ENCODE measurements around the gene PRUNE2.

Gene PRUNE2

DNA sequence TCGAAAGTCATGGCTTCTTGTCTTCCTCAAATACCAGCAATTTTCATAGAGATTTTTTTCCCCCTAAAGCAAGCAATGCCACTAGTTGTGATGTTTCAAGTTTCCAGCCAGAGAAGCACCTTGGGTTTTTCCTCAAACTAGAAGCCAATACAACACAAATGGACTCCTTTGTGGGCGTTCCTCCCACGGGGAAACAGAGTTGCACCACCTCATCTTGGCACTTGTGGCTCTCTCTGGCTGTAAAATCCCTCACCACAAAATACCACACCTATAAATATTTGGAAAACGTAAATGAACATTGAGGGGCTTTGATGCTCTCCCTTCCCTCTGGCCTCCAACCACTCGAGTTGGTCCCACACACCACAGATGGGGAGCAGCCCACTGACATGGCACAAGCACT lies 208.8 kb downstream of the PRUNE2 start:
- H3K27me3 ChIP-seq (ENCODE audit: insufficient read depth, low read length) = peaks cover 5% of the 10 kb centered on the region; the same call in 1 of the 2 replicates
- no peaks in the 10 kb centered on the region for H3K9me3 ChIP-seq (ENCODE audit: insufficient read depth, low read depth, low read length)
- peaks cover 15% of the 10 kb centered on the region; the same call in 1 of the 2 replicates for H3K4me1 ChIP-seq (ENCODE audit: insufficient read depth, low read length)
- 88% methylated on average over 5 of the region's 5 CpGs for WGBS
- H3K4me3 ChIP-seq (ENCODE audit: low read length) = no peak overlapping the region
- no peaks in the 10 kb centered on the region for H3K36me3 ChIP-seq (ENCODE audit: insufficient read depth, low read length)
- H3K27ac ChIP-seq (ENCODE audit: low read depth, low read length) = no peak overlapping the region
- H3K9ac ChIP-seq (ENCODE audit: low read depth, low read length) = no peak overlapping the region

DNA sequence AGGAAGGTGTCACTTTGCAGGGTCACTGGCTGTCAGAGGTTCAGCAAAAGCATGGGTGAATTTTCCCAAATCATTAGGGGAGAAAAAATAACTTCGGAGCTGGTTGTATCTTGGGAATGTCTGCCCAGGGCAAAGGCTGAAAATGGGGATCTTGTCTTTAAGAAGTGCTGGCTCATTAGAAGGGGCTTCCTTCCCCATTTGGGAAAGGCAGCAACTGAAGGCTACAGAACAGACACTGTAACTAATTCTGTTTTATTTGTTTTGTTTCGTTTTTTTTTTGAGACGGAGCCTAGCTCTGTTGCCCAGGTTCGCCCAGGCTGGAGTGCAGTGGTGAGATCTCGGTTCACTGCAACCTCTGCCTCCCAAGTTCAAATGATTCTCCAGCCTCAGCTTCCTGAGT lies 212.0 kb downstream of the PRUNE2 start:
- no peak overlapping the region for H3K9ac ChIP-seq (ENCODE audit: low read depth, low read length)
- no peak overlapping the region for H3K4me3 ChIP-seq (ENCODE audit: low read length)
- no peak overlapping the region for H3K27ac ChIP-seq (ENCODE audit: low read depth, low read length)
- H3K27me3 ChIP-seq (ENCODE audit: insufficient read depth, low read length) = peaks cover 34% of the 10 kb centered on the region
- H3K9me3 ChIP-seq (ENCODE audit: insufficient read depth, low read depth, low read length) = no peaks in the 10 kb centered on the region
- WGBS = 91% methylated on average over 5 of the region's 5 CpGs
- no peaks in the 10 kb centered on the region for H3K36me3 ChIP-seq (ENCODE audit: insufficient read depth, low read length)
- peaks cover 21% of the 10 kb centered on the region; the same call in 1 of the 2 replicates for H3K4me1 ChIP-seq (ENCODE audit: insufficient read depth, low read length)

DNA sequence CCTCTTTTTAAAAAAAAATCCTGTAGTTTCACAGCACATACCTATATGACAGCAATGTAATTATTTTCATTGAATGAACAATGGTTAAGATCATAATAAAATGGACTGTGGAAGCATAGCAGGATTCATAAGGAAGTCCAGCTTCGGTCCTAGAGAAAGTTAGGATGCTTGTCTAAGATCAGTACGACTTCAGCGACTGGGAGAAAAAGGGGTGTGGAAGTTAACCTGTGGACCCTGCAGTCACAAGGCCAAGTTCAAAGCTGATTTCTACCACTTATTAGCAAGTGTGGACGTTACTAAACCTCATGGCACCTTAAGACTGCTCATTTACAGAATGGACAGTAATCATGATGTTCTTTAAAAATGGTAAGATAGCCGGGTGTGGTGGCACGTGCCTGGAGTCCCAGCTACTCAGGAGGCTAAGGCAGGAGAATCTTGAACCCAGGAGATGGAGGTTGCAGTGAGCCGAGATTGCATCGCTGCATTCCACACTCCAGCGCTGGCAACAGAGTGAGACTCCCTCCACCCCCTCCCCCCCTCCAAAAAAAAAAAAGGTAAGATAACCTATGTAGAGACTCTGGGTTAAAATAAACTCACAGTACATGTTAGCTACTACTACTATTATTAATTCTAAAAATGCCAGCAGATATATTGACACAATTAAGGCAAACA lies 213.3 kb downstream of the PRUNE2 start:
- 84% methylated on average over 8 of the region's 9 CpGs for WGBS
- H3K4me3 ChIP-seq (ENCODE audit: low read length) = no peak overlapping the region

GRCh38 chr9:76691517-76692313 lies 214.2 kb downstream of the PRUNE2 start:
- 12% methylated on average over 11 of the region's 13 CpGs for WGBS
- H3K9ac ChIP-seq (ENCODE audit: low read depth, low read length) = 0 out of 2 replicates have a peak overlapping the region, but pooled peaks have one; percentile 13

More for the DNA sequence above, 213.3 kb downstream of the PRUNE2 start:
- Histone ChIP-seq H3K27me3 (ENCODE audit: insufficient read depth, low read length) (peaks cover 39% of the 10 kb centered on the region), H3K9ac (ENCODE audit: low read depth, low read length) (no peak overlapping the region), H3K36me3 (ENCODE audit: insufficient read depth, low read length) (no peaks in the 10 kb centered on the region), H3K27ac (ENCODE audit: low read depth, low read length) (no peak overlapping the region), H3K9me3 (ENCODE audit: insufficient read depth, low read depth, low read length) (no peaks in the 10 kb centered on the region), H3K4me1 (ENCODE audit: insufficient read depth, low read length) (peaks cover 21% of the 10 kb centered on the region; the same call in 1 of the 2 replicates)

GRCh38 chr9:76690973-76691370 lies 214.9 kb downstream of the PRUNE2 start:
- H3K9me3 ChIP-seq (ENCODE audit: insufficient read depth, low read depth, low read length) = no peaks in the 10 kb centered on the region
- peaks cover 39% of the 10 kb centered on the region for H3K27me3 ChIP-seq (ENCODE audit: insufficient read depth, low read length)
- H3K27ac ChIP-seq (ENCODE audit: low read depth, low read length) = no peak overlapping the region
- peaks cover 21% of the 10 kb centered on the region; the same call in 1 of the 2 replicates for H3K4me1 ChIP-seq (ENCODE audit: insufficient read depth, low read length)
- no peaks in the 10 kb centered on the region for H3K36me3 ChIP-seq (ENCODE audit: insufficient read depth, low read length)
- no peak overlapping the region for H3K9ac ChIP-seq (ENCODE audit: low read depth, low read length)
- H3K4me3 ChIP-seq (ENCODE audit: low read length) = no peak overlapping the region
- WGBS = 84% methylated on average over 5 of the region's 5 CpGs

More at GRCh38 chr9:76691517-76692313, 214.2 kb downstream of the PRUNE2 start:
- Histone ChIP-seq H3K27ac (ENCODE audit: low read depth, low read length) (no peak overlapping the region), H3K36me3 (ENCODE audit: insufficient read depth, low read length) (no peaks in the 10 kb centered on the region), H3K4me1 (ENCODE audit: insufficient read depth, low read length) (peaks cover 21% of the 10 kb centered on the region; the same call in 1 of the 2 replicates), H3K9me3 (ENCODE audit: insufficient read depth, low read depth, low read length) (no peaks in the 10 kb centered on the region), H3K4me3 (ENCODE audit: low read length) (peak overlapping the region; percentile 58), H3K27me3 (ENCODE audit: insufficient read depth, low read length) (peaks cover 39% of the 10 kb centered on the region)

GRCh38 chr9:76690246-76690972 lies 215.5 kb downstream of the PRUNE2 start:
- H3K4me3 ChIP-seq (ENCODE audit: low read length) = no peak overlapping the region
- H3K27me3 ChIP-seq (ENCODE audit: insufficient read depth, low read length) = peaks cover 39% of the 10 kb centered on the region
- WGBS = 80% methylated on average over 1 of the region's 1 CpG
- H3K27ac ChIP-seq (ENCODE audit: low read depth, low read length) = no peak overlapping the region
- H3K9ac ChIP-seq (ENCODE audit: low read depth, low read length) = no peak overlapping the region
- no peaks in the 10 kb centered on the region for H3K36me3 ChIP-seq (ENCODE audit: insufficient read depth, low read length)
- H3K9me3 ChIP-seq (ENCODE audit: insufficient read depth, low read depth, low read length) = no peaks in the 10 kb centered on the region
- peaks cover 21% of the 10 kb centered on the region; the same call in 1 of the 2 replicates for H3K4me1 ChIP-seq (ENCODE audit: insufficient read depth, low read length)

DNA sequence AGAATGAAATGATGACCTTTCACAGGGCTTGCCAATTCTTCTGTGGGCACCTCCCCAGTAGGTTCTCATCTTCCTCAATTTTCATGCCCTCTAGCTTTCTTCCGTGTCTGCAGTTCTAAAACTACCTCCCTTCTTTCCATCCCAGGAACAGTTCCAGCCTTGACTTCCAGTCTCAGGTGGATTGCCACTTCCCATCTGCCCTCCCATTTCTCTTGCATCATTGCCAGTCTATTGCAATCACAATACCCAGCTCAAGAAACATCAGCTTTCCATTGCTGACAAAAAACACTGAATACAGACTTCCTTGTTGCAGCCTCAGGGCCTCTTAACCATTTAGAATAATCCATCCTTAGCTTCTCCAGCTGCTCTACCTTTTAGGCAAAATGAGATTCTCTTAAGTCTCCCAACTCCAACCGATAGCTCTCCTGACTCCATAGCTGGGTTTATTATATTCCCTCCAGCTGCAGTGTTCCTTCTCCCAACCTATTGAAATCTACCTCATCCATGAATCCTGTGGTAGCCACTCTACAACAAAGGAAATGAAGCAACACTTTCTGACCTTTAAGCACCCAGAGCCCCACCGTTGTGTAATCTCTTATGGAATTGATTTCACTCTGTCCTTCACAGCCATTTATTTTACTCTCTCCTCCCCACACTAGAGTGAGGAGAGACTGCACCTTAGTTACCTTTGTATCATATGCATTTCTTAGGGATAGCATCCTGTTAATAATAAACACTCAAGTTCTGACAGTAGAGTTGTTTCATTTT lies 217.3 kb downstream of the PRUNE2 start:
- peaks cover 21% of the 10 kb centered on the region; the same call in 1 of the 2 replicates for H3K4me1 ChIP-seq (ENCODE audit: insufficient read depth, low read length)
- H3K27me3 ChIP-seq (ENCODE audit: insufficient read depth, low read length) = peaks cover 39% of the 10 kb centered on the region
- no peak overlapping the region for H3K27ac ChIP-seq (ENCODE audit: low read depth, low read length)
- H3K36me3 ChIP-seq (ENCODE audit: insufficient read depth, low read length) = no peaks in the 10 kb centered on the region
- WGBS = 93% methylated on average over 3 of the region's 3 CpGs
- H3K9me3 ChIP-seq (ENCODE audit: insufficient read depth, low read depth, low read length) = no peaks in the 10 kb centered on the region
- H3K4me3 ChIP-seq (ENCODE audit: low read length) = no peak overlapping the region
- H3K9ac ChIP-seq (ENCODE audit: low read depth, low read length) = no peak overlapping the region

DNA sequence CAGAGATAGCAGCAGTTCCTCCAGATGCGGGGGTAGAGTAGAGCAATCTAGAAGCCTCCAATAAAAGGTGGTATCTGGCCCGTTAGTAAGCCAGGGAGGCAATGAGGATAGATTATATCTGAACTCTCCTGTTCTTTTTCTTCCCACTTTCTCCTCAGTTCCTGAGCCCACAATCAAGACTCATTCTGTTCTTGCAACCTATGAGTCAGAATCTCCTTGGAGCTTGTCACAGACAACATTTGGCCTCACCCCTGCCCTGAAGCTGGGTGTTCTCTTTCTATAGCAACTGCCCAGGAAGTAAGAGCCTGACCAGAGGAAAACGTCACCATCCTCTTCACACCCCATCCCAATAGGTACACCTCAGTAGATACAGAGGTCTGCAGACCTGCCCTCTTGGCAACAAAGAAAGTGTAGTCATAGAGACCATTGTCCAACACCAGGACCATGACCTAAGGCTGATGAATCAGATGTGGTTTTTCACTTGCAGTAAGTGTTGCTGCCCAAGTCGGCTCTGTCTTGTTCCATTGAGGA lies 218.0 kb downstream of the PRUNE2 start:
- H3K4me1 ChIP-seq (ENCODE audit: insufficient read depth, low read length) = peaks cover 21% of the 10 kb centered on the region; the same call in 1 of the 2 replicates
- H3K27me3 ChIP-seq (ENCODE audit: insufficient read depth, low read length) = peaks cover 39% of the 10 kb centered on the region
- no peaks in the 10 kb centered on the region for H3K36me3 ChIP-seq (ENCODE audit: insufficient read depth, low read length)
- H3K9ac ChIP-seq (ENCODE audit: low read depth, low read length) = no peak overlapping the region
- no peak overlapping the region for H3K27ac ChIP-seq (ENCODE audit: low read depth, low read length)
- no peak overlapping the region for H3K4me3 ChIP-seq (ENCODE audit: low read length)
- WGBS = 74% methylated on average over 4 of the region's 4 CpGs
- H3K9me3 ChIP-seq (ENCODE audit: insufficient read depth, low read depth, low read length) = no peaks in the 10 kb centered on the region

GRCh38 chr9:76686756-76687155 lies 219.2 kb downstream of the PRUNE2 start:
- Histone ChIP-seq H3K27ac (ENCODE audit: low read depth, low read length) (no peak overlapping the region), H3K4me1 (ENCODE audit: insufficient read depth, low read length) (peaks cover 15% of the 10 kb centered on the region; the same call in 1 of the 2 replicates), H3K9me3 (ENCODE audit: insufficient read depth, low read depth, low read length) (no peaks in the 10 kb centered on the region), H3K27me3 (ENCODE audit: insufficient read depth, low read length) (peaks cover 30% of the 10 kb centered on the region), H3K36me3 (ENCODE audit: insufficient read depth, low read length) (no peaks in the 10 kb centered on the region), H3K4me3 (ENCODE audit: low read length) (no peak overlapping the region), H3K9ac (ENCODE audit: low read depth, low read length) (no peak overlapping the region)
- 70% methylated on average over 4 of the region's 4 CpGs for WGBS

DNA sequence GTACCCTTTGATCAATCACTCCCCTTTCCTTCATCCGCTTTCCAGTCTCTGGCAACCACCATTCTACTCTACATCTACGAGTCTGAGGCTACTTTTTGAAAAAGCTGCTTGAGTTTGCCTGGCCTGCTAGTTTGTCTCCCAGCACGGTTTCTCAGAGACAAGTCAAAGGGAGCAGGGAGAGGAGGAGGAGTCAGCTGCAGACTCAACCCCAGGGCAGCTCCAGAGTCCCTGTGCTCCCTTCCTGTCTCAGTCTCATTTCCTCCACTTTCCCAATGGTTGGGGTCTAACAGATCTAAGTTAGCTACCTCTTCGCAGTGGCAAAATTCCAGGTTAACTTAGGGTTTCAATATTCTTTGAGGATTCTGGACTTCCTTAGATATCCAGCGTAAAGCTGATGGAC lies 221.7 kb downstream of the PRUNE2 start:
- WGBS = 73% methylated on average over 5 of the region's 5 CpGs
- no peak overlapping the region for H3K9ac ChIP-seq (ENCODE audit: low read depth, low read length)
- H3K4me1 ChIP-seq (ENCODE audit: insufficient read depth, low read length) = no peaks in the 10 kb centered on the region

More for the DNA sequence above, 221.7 kb downstream of the PRUNE2 start:
- H3K27me3 ChIP-seq (ENCODE audit: insufficient read depth, low read length) = peaks cover 7% of the 10 kb centered on the region; the same call in 1 of the 2 replicates
- H3K36me3 ChIP-seq (ENCODE audit: insufficient read depth, low read length) = no peaks in the 10 kb centered on the region
- no peak overlapping the region for H3K4me3 ChIP-seq (ENCODE audit: low read length)
- no peaks in the 10 kb centered on the region for H3K9me3 ChIP-seq (ENCODE audit: insufficient read depth, low read depth, low read length)
- no peak overlapping the region for H3K27ac ChIP-seq (ENCODE audit: low read depth, low read length)
